Neuronal stem cell (in vitro differentiated cells): ENCODE measurements around the gene AADAC.

Experiments used
- DNase-seq: peaks from one replicate; pipeline ENCODE4 v3.0.0-alpha.2; 2013; ENCODE audit warnings: low spot score
- H2AFZ ChIP-seq: one replicate; pipeline ENCODE4 v1.6.1; 2013; ENCODE audit warnings: mild to moderate bottlenecking, low read length, inconsistent platforms
- H2AK5ac ChIP-seq: 2 replicates; pipeline ENCODE4 v1.6.1; 2013; ENCODE audit warnings: low read depth, mild to moderate bottlenecking, inconsistent platforms, low read length, moderate library complexity, mixed read lengths
- H2BK120ac ChIP-seq: 2 replicates; pipeline ENCODE4 v1.6.1; 2013; ENCODE audit warnings: low read depth, mild to moderate bottlenecking, inconsistent platforms, low read length, moderate library complexity, mixed read lengths
- H2BK12ac ChIP-seq: one replicate; pipeline ENCODE4 v1.6.1; 2013; ENCODE audit warnings: low read length, inconsistent platforms
- H2BK15ac ChIP-seq: 2 replicates; pipeline ENCODE4 v1.6.1; 2013; ENCODE audit warnings: mild to moderate bottlenecking, low read length, inconsistent platforms, mixed read lengths
- H2BK5ac ChIP-seq: one replicate; pipeline ENCODE4 v1.6.1; 2013; ENCODE audit warnings: inconsistent platforms, mild to moderate bottlenecking, low read length, moderate library complexity
- H3K14ac ChIP-seq: one replicate; pipeline ENCODE4 v1.6.1; 2013; ENCODE audit warnings: low read length, inconsistent platforms
- H3K18ac ChIP-seq: 2 replicates; pipeline ENCODE4 v1.6.1; 2013; ENCODE audit warnings: low read length, inconsistent platforms
- H3K23ac ChIP-seq: 2 replicates; pipeline ENCODE4 v1.6.1; 2013; ENCODE audit warnings: low read depth, mild to moderate bottlenecking, mixed read lengths, low read length, inconsistent platforms; ENCODE audit not compliant: poor library complexity
- H3K27ac ChIP-seq: replicated peaks from 3 replicates; pipeline ENCODE4 v1.5.1; 2013; ENCODE audit warnings: low read length, inconsistent platforms
- H3K27me3 ChIP-seq, 3 experiments: 2 replicates each; pipeline ENCODE4 v1.6.1; 2013; ENCODE audit warnings: low read length in 3 of 3, mild to moderate bottlenecking in 2 of 3, inconsistent platforms in 1 of 3, low read depth in 1 of 3, mixed read lengths in 1 of 3, moderate library complexity in 1 of 3; ENCODE audit not compliant: control insufficient read depth in 3 of 3, insufficient read depth in 3 of 3
- H3K36me3 ChIP-seq, 2 donors: replicated peaks in 1 of 2; 2 replicates each; pipeline ENCODE4 v1.6.1; 2013; ENCODE audit warnings: low read length in 2 of 2; ENCODE audit not compliant: control insufficient read depth in 2 of 2, insufficient read depth in 2 of 2
- H3K4ac ChIP-seq: 2 replicates; pipeline ENCODE4 v1.6.1; 2013; ENCODE audit warnings: inconsistent platforms, mild to moderate bottlenecking, low read length, moderate library complexity
- H3K4me1 ChIP-seq, 2 donors: 1 replicate in 1 of 2; 2 replicates in 1 of 2; pipeline ENCODE4 v1.6.1; 2013; ENCODE audit warnings: low read length in 2 of 2, low read depth in 1 of 2; ENCODE audit not compliant: control insufficient read depth in 2 of 2, insufficient read depth in 1 of 2
- H3K4me2 ChIP-seq: one replicate; pipeline ENCODE4 v1.6.1; 2013; ENCODE audit warnings: mild to moderate bottlenecking, low read length, inconsistent platforms; ENCODE audit not compliant: insufficient read depth, poor library complexity, severe bottlenecking
- H3K4me3 ChIP-seq, 2 donors: 2 replicates each; pipeline ENCODE4 v1.5.1; 2013; ENCODE audit warnings: low read length in 2 of 2, mild to moderate bottlenecking in 2 of 2, inconsistent platforms in 1 of 2, moderate library complexity in 1 of 2
- H3K79me1 ChIP-seq: one replicate; pipeline ENCODE4 v1.6.1; 2013; ENCODE audit warnings: low read depth, mild to moderate bottlenecking, inconsistent platforms, low read length, moderate library complexity
- H3K9ac ChIP-seq: one replicate; pipeline ENCODE4 v1.6.1; 2013; ENCODE audit warnings: mild to moderate bottlenecking, low read depth, low read length, inconsistent platforms; ENCODE audit not compliant: poor library complexity
- H3K9me3 ChIP-seq, 2 donors: replicated peaks in 1 of 2; 2 replicates each; pipeline versions ENCODE3 to v1.6.1; 2013; ENCODE audit warnings: low read length in 2 of 2, mild to moderate bottlenecking in 2 of 2, inconsistent platforms in 1 of 2, low read depth in 1 of 2, mixed read lengths in 1 of 2, moderate library complexity in 1 of 2; ENCODE audit not compliant: control insufficient read depth in 2 of 2, insufficient read depth in 1 of 2
- H4K8ac ChIP-seq: one replicate; pipeline ENCODE4 v1.6.1; 2013; ENCODE audit warnings: low read depth, mild to moderate bottlenecking, inconsistent platforms, low read length, moderate library complexity
- H4K91ac ChIP-seq: one replicate; pipeline ENCODE4 v1.6.1; 2013; ENCODE audit warnings: low read length, low read depth, mild to moderate bottlenecking, inconsistent platforms; ENCODE audit not compliant: poor library complexity
- WGBS, 2 donors: extraction: QIAGEN DNeasy Blood & Tissue Kit; methylation state at CpG; one replicate each; pipeline ENCODE4 v1.1.7; 2013; ENCODE audit warnings: missing lambda C conversion rate in 2 of 2, mixed read lengths in 1 of 2; ENCODE audit not compliant: insufficient read length in 2 of 2, insufficient replicate concordance in 1 of 2; ENCODE audit errors: extremely low coverage in 2 of 2; 5-methylcytosine and 5-hydroxymethylcytosine counted together

AADAC gene

GRCh38 chr3:151856641-151857040, 42.7 kb downstream of the AADAC start:
- peaks cover 0 to 4% of the 10 kb centered on the region in 2 donors for H3K4me1 ChIP-seq
- H3K4ac ChIP-seq: no peak overlapping the region
- no peak overlapping the region for H3K9ac ChIP-seq
- H3K27ac ChIP-seq: no peak overlapping the region
- no peaks in the 10 kb centered on the region for H3K36me3 ChIP-seq
- no peak overlapping the region for H2BK120ac ChIP-seq
- H3K79me1 ChIP-seq: no peaks in the 10 kb centered on the region
- no peaks in the 10 kb centered on the region for H3K27me3 ChIP-seq
- WGBS, 2 donors: no CpG with 5 or more reads among the region's 2 CpGs
- H2BK15ac ChIP-seq: no peak overlapping the region
- no peak overlapping the region for H2AK5ac ChIP-seq
- no peak overlapping the region for H2AFZ ChIP-seq
- no peak overlapping the region for H3K4me2 ChIP-seq
- no peak overlapping the region for H3K23ac ChIP-seq
- no peak overlapping the region for H4K91ac ChIP-seq
- H2BK12ac ChIP-seq: no peak overlapping the region
- no peak overlapping the region for H3K18ac ChIP-seq
- H3K4me3 ChIP-seq: no peak overlapping the region
- DNase-seq: no peak
- no peak overlapping the region for H2BK5ac ChIP-seq
- no peak overlapping the region for H4K8ac ChIP-seq
- no peaks in the 10 kb centered on the region for H3K9me3 ChIP-seq
- no peak overlapping the region for H3K14ac ChIP-seq

- H3K79me1 ChIP-seq: no peaks in the 10 kb centered on the region
- no peak overlapping the region for H3K23ac ChIP-seq
- no peak for DNase-seq
- H3K9me3 ChIP-seq: no peaks in the 10 kb centered on the region
- H3K4me1 ChIP-seq: no peaks in the 10 kb centered on the region
- no peak overlapping the region for H3K4ac ChIP-seq
- no peaks in the 10 kb centered on the region for H3K27me3 ChIP-seq
- no peak overlapping the region for H3K27ac ChIP-seq
- H3K18ac ChIP-seq: no peak overlapping the region
- H4K8ac ChIP-seq: no peak overlapping the region
- no peak overlapping the region for H3K14ac ChIP-seq
- H3K4me3 ChIP-seq: no peak overlapping the region
- no peak overlapping the region for H2BK12ac ChIP-seq
- H2AFZ ChIP-seq: no peak overlapping the region
- no peak overlapping the region for H2BK5ac ChIP-seq
- WGBS, 2 donors: no CpG with 5 or more reads among the region's 2 CpGs
- no peaks in the 10 kb centered on the region for H3K36me3 ChIP-seq
- H2BK15ac ChIP-seq: no peak overlapping the region
- no peak overlapping the region for H3K4me2 ChIP-seq
- H4K91ac ChIP-seq: no peak overlapping the region
- no peak overlapping the region for H3K9ac ChIP-seq
- H2BK120ac ChIP-seq: no peak overlapping the region
- H2AK5ac ChIP-seq: no peak overlapping the region
Measured at GRCh38 chr3:151859233-151859673, 45.3 kb downstream of the AADAC start.

- no peak overlapping the region for H3K9ac ChIP-seq
- no peak overlapping the region for H4K91ac ChIP-seq
- no peaks in the 10 kb centered on the region for H3K4me1 ChIP-seq
- H2AK5ac ChIP-seq: no peak overlapping the region
- no peak overlapping the region for H3K27ac ChIP-seq
- no peak for DNase-seq
- no peaks in the 10 kb centered on the region for H3K9me3 ChIP-seq
- no peak overlapping the region for H3K4me3 ChIP-seq
- H2BK12ac ChIP-seq: no peak overlapping the region
- no peak overlapping the region for H2BK5ac ChIP-seq
- H3K23ac ChIP-seq: no peak overlapping the region
- no peak overlapping the region for H4K8ac ChIP-seq
- H2AFZ ChIP-seq: no peak overlapping the region
- no peaks in the 10 kb centered on the region for H3K79me1 ChIP-seq
- H3K18ac ChIP-seq: no peak overlapping the region
- no peak overlapping the region for H2BK120ac ChIP-seq
- no peak overlapping the region for H3K4ac ChIP-seq
- H3K36me3 ChIP-seq: no peaks in the 10 kb centered on the region
- no peaks in the 10 kb centered on the region for H3K27me3 ChIP-seq
- H3K14ac ChIP-seq: no peak overlapping the region
- no peak overlapping the region for H2BK15ac ChIP-seq
- H3K4me2 ChIP-seq: no peak overlapping the region
Measured at GRCh38 chr3:151859905-151860304, 46.0 kb downstream of the AADAC start.

- no peak overlapping the region for H3K27ac ChIP-seq
- H2BK15ac ChIP-seq: no peak overlapping the region
- no peaks in the 10 kb centered on the region for H3K4me1 ChIP-seq
- H3K79me1 ChIP-seq: no peaks in the 10 kb centered on the region
- no peak overlapping the region for H3K9ac ChIP-seq
- no peak for DNase-seq
- no CpG with 5 or more reads among the region's 2 CpGs for WGBS, 2 donors
- no peak overlapping the region for H2BK120ac ChIP-seq
- no peaks in the 10 kb centered on the region for H3K27me3 ChIP-seq
- no peak overlapping the region for H3K4ac ChIP-seq
- H4K8ac ChIP-seq: no peak overlapping the region
- no peak overlapping the region for H3K4me2 ChIP-seq
- no peak overlapping the region for H2AFZ ChIP-seq
- no peak overlapping the region for H3K18ac ChIP-seq
- no peak overlapping the region for H3K4me3 ChIP-seq
- H3K9me3 ChIP-seq: no peaks in the 10 kb centered on the region
- H3K14ac ChIP-seq: no peak overlapping the region
- H2BK5ac ChIP-seq: no peak overlapping the region
- H3K36me3 ChIP-seq: no peaks in the 10 kb centered on the region
- H2AK5ac ChIP-seq: no peak overlapping the region
- no peak overlapping the region for H4K91ac ChIP-seq
- H2BK12ac ChIP-seq: no peak overlapping the region
- H3K23ac ChIP-seq: no peak overlapping the region
Measured at GRCh38 chr3:151863611-151864010, 49.7 kb downstream of the AADAC start.
